MM.1S (cell line): ENCODE measurements around the gene CNOT4.

ENCODE experiments used
- EZH2 ChIP-seq: fragments of 300-600 bp; sonication (generic); optimal IDR thresholded peaks from 2 replicates; pipeline ENCODE3; 2017; ENCODE audit warnings: low read depth, mild to moderate bottlenecking, antibody characterized with exemption, low read length, mixed read lengths
- TF ChIP-seq, protein P1 (sequence below): fragments of 300-600 bp; sonication (generic); IDR thresholded peaks from 2 replicates; pipeline ENCODE4 v1.5.1; 2016; ENCODE audit warnings: antibody characterized with exemption, low read length, mixed read lengths

DNA sequence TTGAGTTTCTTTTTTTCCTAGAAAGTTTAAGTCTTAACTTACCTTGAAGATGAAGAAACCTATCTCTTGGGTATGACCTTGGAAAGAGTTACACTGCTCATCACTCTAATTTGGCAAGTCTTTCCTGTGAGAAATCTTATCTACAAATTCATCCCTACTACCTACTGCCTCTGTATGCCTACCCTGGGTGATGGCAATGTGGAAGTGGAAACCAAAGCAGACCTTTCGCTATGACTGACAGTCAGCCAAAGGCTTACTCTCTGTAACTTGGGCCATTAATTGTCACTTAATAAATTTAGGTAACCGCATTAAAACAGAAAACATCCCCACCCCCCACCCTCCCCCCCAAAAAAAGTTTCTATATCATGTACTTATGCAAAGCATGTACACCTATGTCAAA is 103.9 kb downstream of the CNOT4 start:
- TF ChIP-seq EZH2 = no peak
- TF ChIP-seq, protein P1, sequence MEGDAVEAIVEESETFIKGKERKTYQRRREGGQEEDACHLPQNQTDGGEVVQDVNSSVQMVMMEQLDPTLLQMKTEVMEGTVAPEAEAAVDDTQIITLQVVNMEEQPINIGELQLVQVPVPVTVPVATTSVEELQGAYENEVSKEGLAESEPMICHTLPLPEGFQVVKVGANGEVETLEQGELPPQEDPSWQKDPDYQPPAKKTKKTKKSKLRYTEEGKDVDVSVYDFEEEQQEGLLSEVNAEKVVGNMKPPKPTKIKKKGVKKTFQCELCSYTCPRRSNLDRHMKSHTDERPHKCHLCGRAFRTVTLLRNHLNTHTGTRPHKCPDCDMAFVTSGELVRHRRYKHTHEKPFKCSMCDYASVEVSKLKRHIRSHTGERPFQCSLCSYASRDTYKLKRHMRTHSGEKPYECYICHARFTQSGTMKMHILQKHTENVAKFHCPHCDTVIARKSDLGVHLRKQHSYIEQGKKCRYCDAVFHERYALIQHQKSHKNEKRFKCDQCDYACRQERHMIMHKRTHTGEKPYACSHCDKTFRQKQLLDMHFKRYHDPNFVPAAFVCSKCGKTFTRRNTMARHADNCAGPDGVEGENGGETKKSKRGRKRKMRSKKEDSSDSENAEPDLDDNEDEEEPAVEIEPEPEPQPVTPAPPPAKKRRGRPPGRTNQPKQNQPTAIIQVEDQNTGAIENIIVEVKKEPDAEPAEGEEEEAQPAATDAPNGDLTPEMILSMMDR = no peak
